Measurements from ENCODE around the gene BPI. TPM values are rescaled to one million over a fixed set of nuclear protein-coding genes. Genes with fewer than 3 reads are reported as not detected.

BPI gene
- total RNA-seq, 2 experiments from 2014 or later, result not detected

DNA sequence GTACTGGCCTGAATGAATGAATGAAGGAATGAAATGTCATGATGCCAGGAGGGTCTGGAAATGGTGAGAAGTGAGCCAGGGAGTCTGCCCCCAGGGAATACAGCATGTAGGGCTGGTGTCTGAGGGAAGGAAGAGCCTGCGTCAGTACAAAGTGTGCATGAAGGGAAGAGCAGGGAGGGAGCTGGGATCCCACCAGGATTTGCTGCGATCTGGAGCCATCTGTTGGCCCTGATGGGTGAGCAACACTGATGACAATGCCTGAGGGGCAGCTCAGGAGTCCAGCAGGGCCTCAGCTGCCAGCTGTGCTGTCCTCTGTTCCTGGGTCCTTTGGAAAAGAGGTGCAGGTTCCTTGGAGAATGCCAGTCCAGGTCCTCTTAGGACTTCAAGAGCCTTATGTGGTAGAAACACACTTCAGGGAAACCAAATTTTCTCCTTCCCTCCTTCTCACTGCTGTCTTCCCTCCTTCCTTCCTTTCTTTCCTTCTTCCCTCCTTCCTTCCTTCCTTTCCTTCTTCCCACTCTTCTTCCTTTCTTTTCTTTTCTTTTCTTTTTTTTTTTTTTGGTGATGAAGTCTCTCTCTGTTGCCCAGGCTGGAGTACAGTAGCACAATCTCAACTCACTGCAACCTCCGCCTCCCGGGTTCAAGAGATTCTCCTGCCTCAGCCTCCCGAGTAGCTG, 11.5 kb downstream of the BPI start:
- Mint-ChIP-seq H3K4me1 (no peaks in the 10 kb centered on the region), H3K27me3 (no peaks in the 10 kb centered on the region), H3K4me3 (no peak overlapping the region), H3K27ac (no peak overlapping the region), H3K9me3 (no peaks in the 10 kb centered on the region), H3K36me3 (ENCODE audit: low read depth) (no peaks in the 10 kb centered on the region)
- DNase-seq, result no peak
- ChIA-PET CTCF (interaction anchor here (0.7 kb wide), 1 partner anchor 1872 kb away, joined by 7 read pairs; no protein-coding TSS in a partner anchor), POLR2A (no interaction called here)

DNA sequence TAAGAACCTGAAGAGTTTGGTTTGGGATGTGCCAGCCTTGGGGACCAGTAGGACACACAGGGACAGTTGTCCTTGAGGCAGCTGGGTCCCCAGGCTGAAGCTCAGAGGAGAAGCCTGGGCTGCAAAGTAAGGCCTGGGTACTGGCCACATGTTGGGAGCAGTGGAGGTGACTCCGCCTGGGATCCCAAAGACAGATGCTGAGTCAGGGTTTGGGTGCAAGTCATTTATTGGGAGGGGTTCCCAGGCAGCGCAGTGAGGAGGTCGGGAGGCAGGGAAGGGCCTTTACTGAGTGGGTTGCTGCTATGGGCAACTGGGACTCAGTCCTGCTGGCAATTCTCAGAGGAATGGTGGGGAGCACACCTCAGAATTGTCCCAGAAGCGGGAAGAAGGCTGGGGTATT, 12.4 kb downstream of the BPI start:
- no peak overlapping the region for H3K27ac Mint-ChIP-seq

DNA sequence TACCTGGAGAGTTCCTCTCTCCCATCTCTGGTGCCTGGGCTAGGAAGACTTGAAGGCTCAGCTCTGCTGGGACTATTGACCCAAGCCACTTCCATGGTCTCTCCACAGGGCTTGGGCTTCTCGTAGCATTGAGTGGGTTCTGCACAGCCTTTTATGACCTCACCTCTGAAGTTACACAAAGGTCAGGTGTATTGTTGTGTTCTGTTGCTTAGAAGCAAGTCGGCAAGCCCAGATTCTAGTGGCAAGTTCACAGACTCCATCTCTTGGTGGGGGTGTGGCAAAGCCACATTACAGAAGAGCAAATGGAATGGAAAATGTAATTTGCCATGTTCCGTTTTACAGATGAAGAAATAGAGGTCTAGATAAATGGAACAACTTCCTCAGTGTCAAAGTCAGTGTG, 13.5 kb downstream of the BPI start:
- no peaks in the 10 kb centered on the region for H3K4me1 Mint-ChIP-seq
- H3K36me3 Mint-ChIP-seq (ENCODE audit: low read depth), result no peaks in the 10 kb centered on the region
- no peaks in the 10 kb centered on the region for H3K9me3 Mint-ChIP-seq
- no peak overlapping the region for H3K27ac Mint-ChIP-seq
- no peak overlapping the region for H3K4me3 Mint-ChIP-seq
- DNase-seq, result no peak
- ChIA-PET POLR2A (interaction anchor here (0.6 kb wide), 1 partner anchor 55 kb away, joined by 3 read pairs; no protein-coding TSS in a partner anchor), CTCF (no interaction called here)
- H3K27me3 Mint-ChIP-seq, result no peaks in the 10 kb centered on the region

More for the DNA sequence above, 12.4 kb downstream of the BPI start:
- H3K36me3 Mint-ChIP-seq (ENCODE audit: low read depth), result no peaks in the 10 kb centered on the region
- no peak for DNase-seq
- no peaks in the 10 kb centered on the region for H3K4me1 Mint-ChIP-seq
- ChIA-PET POLR2A (no interaction called here), CTCF (no interaction called here)
- H3K4me3 Mint-ChIP-seq, result no peak overlapping the region
- H3K9me3 Mint-ChIP-seq, result no peaks in the 10 kb centered on the region
- no peaks in the 10 kb centered on the region for H3K27me3 Mint-ChIP-seq

DNA sequence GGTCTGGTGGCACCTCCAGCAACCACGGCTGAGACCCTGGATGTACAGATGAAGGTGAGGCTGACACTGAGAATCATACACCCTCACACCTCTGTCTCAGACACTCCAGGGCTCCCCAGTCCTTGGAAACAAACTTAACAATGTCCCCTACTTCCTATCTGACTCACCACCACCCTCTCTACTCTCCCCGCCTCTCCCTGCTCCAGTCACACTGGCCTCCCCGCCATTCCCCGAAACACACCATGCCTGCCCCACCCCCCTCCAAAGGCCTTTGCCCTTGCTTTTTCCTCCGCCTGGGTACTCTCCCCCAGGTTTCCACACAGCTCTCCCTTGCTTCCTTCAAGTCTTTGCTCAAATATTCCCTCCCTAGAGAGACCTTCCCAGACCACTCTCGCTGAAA, 16.3 kb downstream of the BPI start:
- no peaks in the 10 kb centered on the region for H3K36me3 Mint-ChIP-seq (ENCODE audit: low read depth)
- no peak overlapping the region for H3K4me3 Mint-ChIP-seq
- no peak for DNase-seq
- CTCF ChIA-PET, result no interaction called here
- H3K9me3 Mint-ChIP-seq, result no peaks in the 10 kb centered on the region
- H3K27me3 Mint-ChIP-seq, result no peaks in the 10 kb centered on the region
- no peaks in the 10 kb centered on the region for H3K4me1 Mint-ChIP-seq
- POLR2A ChIA-PET, result no interaction called here
- no peak overlapping the region for H3K27ac Mint-ChIP-seq

DNA sequence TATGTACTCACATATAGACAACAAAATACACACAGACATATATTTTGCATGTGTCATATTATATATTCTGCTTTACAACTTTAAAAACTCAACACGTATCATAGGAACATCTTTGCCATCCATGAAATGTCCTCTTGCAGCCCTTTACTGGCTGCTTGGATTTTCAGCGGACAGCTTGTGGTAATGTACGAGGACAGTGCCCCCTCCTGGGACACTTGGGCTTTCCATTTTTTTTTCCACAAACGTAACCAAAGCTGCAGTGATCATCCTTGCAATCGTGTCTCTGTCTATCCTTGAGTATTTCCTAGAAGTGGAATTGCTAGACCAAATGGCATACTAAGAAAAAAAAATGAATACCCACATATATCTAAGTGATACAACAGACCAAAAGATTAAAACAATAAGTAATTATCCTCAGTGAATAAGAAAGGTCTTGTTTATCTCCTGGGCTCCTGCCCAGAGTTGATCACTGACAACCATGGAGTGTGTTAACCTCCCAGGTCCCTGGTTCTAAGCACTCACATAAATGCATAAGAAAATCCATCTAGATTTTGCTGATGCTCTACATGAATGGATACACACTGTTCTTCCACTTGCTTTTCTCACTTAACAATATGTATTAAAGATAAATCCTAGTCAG, 18.1 kb downstream of the BPI start:
- H3K4me3 Mint-ChIP-seq, result no peak overlapping the region
- no peaks in the 10 kb centered on the region for H3K4me1 Mint-ChIP-seq

DNA sequence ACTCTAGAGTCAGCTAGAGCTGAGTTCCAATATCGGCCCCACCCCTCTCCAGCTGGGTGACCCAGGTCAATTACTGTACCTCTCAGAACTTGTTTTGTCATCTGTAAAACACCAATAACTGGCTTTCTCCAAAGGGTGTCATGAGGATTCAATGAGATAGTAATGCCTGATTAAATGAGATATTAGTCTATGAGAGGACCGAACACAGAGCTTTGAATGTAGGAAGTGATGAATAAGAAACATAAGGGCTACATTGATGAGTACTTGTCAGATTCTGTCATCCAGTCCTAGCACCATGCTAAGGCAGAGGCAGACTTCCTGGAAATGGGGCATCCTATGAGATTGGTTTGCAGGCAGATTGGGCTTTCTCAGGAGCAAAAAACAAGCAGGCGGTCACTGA, 20.2 kb downstream of the BPI start:
- Mint-ChIP-seq H3K36me3 (ENCODE audit: low read depth) (no peaks in the 10 kb centered on the region), H3K27ac (no peak overlapping the region), H3K27me3 (peaks cover 4% of the 10 kb centered on the region), H3K9me3 (no peaks in the 10 kb centered on the region), H3K4me3 (no peak overlapping the region), H3K4me1 (no peaks in the 10 kb centered on the region)
- ChIA-PET POLR2A (no interaction called here), CTCF (no interaction called here)
- DNase-seq, result no peak

More for the DNA sequence above, 18.1 kb downstream of the BPI start:
- Mint-ChIP-seq H3K27me3 (peaks cover 2% of the 10 kb centered on the region), H3K36me3 (ENCODE audit: low read depth) (no peaks in the 10 kb centered on the region), H3K9me3 (no peaks in the 10 kb centered on the region), H3K27ac (no peak overlapping the region)
- ChIA-PET CTCF (no interaction called here), POLR2A (interaction anchor here (0.7 kb wide), 1 partner anchor 900 kb away, joined by 3 read pairs; no protein-coding TSS in a partner anchor)
- no peak for DNase-seq

DNA sequence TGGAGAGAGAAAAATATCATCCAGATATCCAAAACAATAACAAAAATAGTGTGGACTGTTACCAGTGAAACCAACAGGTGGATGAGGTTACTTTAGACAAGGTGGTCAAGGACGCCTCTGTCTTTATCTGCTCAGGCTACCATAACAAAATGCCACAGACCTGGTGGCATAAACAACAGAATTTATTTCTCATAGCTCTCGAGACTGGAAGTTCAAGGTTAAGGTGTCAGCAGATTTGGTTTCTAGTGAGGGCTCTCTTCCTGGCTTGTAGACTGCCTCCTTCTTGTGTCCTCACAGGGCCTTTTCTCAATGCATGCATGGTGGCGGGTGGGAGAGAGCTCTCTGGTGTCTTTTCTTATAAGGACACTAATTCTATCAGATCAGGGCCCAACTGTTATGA, 21.2 kb downstream of the BPI start:
- Mint-ChIP-seq H3K4me1 (no peaks in the 10 kb centered on the region), H3K36me3 (ENCODE audit: low read depth) (no peaks in the 10 kb centered on the region), H3K27ac (no peak overlapping the region), H3K9me3 (no peaks in the 10 kb centered on the region), H3K4me3 (no peak overlapping the region), H3K27me3 (peaks cover 4% of the 10 kb centered on the region)
- ChIA-PET POLR2A (no interaction called here), CTCF (no interaction called here)
- no peak for DNase-seq

DNA sequence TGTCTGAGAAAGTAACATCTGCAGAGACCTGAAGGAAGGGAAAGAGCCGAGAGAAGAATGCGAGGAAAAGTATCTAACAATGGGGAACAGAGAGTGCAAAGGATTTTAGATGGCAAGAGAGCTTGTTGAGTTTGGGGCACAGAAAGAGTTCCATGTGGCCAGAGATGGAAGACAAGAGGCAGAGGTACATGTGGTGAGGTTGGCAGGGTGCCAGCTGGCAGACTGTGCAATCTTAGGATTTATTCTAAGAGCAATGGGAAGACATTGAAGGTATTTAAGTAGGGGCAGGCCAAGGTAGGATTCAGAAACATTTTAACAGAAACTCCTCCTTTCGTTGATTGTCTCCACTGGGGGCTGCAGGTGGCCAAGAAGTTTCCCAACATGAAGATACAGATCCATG, 21.9 kb downstream of the BPI start:
- POLR2A ChIA-PET, result no interaction called here
- H3K36me3 Mint-ChIP-seq (ENCODE audit: low read depth), result no peaks in the 10 kb centered on the region
- DNase-seq, result no peak
- no peaks in the 10 kb centered on the region for H3K9me3 Mint-ChIP-seq
- CTCF ChIA-PET, result no interaction called here
- peaks cover 4% of the 10 kb centered on the region for H3K27me3 Mint-ChIP-seq
- H3K4me1 Mint-ChIP-seq, result no peaks in the 10 kb centered on the region
- H3K27ac Mint-ChIP-seq, result no peak overlapping the region
- no peak overlapping the region for H3K4me3 Mint-ChIP-seq

DNA sequence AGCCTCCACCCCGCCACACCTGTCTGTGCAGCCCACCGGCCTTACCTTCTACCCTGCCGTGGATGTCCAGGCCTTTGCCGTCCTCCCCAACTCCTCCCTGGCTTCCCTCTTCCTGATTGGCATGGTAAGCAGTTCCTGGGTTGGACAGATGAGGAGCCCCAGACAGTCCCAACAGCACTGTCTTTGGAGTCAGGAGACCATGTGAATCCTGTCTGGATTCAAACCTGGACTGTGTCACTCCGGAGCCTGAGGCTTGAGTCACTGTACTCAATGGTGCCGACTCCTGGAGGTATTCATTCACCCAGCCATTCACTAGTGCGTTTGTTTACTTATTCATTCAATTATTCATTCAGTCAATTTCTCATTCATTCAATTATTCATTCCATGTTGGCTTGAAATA, 22.4 kb downstream of the BPI start:
- peaks cover 4% of the 10 kb centered on the region for H3K27me3 Mint-ChIP-seq
- H3K27ac Mint-ChIP-seq, result no peak overlapping the region
- ChIA-PET CTCF (no interaction called here), POLR2A (no interaction called here)
- DNase-seq, result no peak
- H3K9me3 Mint-ChIP-seq, result no peaks in the 10 kb centered on the region
- no peaks in the 10 kb centered on the region for H3K4me1 Mint-ChIP-seq
- H3K36me3 Mint-ChIP-seq (ENCODE audit: low read depth), result no peaks in the 10 kb centered on the region
- no peak overlapping the region for H3K4me3 Mint-ChIP-seq

DNA sequence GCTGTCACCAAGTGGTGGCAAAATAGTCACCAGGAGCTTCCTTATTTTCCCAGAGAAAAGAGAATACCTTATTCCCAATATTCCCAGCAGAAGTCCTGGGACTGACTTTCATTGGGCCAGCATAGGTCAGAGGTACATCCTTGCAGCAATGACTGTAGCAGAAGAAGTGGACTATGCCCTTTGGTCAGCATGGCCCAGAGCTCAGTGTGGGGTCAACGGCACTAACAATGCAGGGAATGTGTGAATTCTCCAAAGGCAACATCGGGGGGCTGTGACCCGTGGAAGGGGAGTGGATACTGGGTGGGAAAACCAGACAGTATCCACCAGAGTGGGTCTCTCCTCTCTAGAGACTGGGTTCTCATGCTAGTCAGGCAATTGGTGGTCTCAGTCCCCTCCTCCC, 26.7 kb downstream of the BPI start:
- H3K36me3 Mint-ChIP-seq (ENCODE audit: low read depth), result no peaks in the 10 kb centered on the region
- DNase-seq, result no peak
- ChIA-PET POLR2A (no interaction called here), CTCF (no interaction called here)
- H3K4me3 Mint-ChIP-seq, result no peak overlapping the region
- no peaks in the 10 kb centered on the region for H3K9me3 Mint-ChIP-seq
- peaks cover 7% of the 10 kb centered on the region for H3K27me3 Mint-ChIP-seq
- no peak overlapping the region for H3K27ac Mint-ChIP-seq
- no peaks in the 10 kb centered on the region for H3K4me1 Mint-ChIP-seq

DNA sequence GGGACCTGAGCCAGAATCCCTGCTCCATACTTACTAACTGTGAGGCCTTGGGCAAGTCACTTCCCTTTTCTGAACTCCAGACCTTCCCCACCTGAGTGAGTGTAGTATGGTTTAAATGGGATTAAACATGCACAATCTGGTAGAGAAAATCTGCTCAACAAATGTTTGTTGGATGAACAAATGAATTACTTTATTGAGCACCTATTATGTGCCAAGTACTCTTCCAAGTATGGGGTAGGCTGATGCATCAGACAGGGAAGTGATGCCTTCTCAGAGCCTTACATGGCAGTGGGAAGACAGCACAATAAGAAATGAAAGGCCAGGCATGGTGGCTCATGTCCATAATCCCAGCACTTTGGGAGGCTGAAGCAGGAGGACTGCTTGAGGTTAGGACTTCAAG, 27.3 kb downstream of the BPI start:
- no peak for DNase-seq
- ChIA-PET POLR2A (no interaction called here), CTCF (no interaction called here)
- Mint-ChIP-seq H3K9me3 (no peaks in the 10 kb centered on the region), H3K27ac (no peak overlapping the region), H3K27me3 (peaks cover 9% of the 10 kb centered on the region), H3K36me3 (ENCODE audit: low read depth) (no peaks in the 10 kb centered on the region), H3K4me1 (no peaks in the 10 kb centered on the region), H3K4me3 (no peak overlapping the region)

DNA sequence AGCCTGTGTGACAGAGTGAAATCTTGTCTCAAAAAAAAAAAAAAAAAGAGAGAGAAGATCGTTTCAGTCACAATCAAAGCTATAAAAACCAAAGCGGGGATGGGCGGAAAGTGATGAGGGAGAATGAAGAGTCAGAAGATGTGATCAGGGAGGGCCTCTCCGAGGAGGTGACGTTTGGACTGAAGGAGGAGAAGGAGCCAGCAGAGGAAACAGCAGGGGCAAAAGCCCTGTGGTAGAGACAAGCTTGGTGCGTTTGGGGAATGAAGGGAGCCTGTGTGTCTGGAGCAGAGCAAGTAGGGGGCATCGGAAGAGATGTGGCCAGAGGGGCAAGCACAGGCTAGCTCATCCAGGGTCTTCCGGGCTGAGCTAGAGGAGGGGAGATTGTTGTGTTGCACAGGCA, 27.9 kb downstream of the BPI start:
- Mint-ChIP-seq H3K27ac (no peak overlapping the region), H3K9me3 (no peaks in the 10 kb centered on the region), H3K4me1 (no peaks in the 10 kb centered on the region), H3K4me3 (no peak overlapping the region), H3K27me3 (peaks cover 13% of the 10 kb centered on the region), H3K36me3 (ENCODE audit: low read depth) (no peaks in the 10 kb centered on the region)
- CTCF ChIA-PET, result no interaction called here
- POLR2A ChIA-PET, result no interaction called here
- no peak for DNase-seq

DNA sequence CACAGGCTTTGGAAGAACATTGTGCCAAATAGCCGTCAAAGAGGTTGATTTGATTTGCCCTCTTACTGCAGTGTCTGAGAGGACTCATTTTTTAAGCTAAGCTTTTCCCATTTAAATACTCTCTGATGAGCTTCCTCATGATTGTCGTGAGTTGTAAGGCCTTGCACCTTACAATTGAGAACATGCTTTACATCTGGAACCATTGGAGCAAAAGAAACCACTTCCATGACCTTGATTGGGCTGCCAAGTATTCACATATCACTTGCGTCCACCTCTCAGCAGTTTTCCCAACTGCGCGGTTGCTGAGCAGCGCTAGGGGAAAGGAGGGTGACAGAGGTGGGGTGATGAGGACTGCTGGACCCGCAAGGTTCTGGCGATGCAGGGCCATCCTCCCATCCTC, 30.1 kb downstream of the BPI start:
- H3K4me1 Mint-ChIP-seq, result no peaks in the 10 kb centered on the region
- no peaks in the 10 kb centered on the region for H3K36me3 Mint-ChIP-seq (ENCODE audit: low read depth)
- ChIA-PET POLR2A (no interaction called here), CTCF (no interaction called here)
- no peak overlapping the region for H3K4me3 Mint-ChIP-seq
- H3K27me3 Mint-ChIP-seq, result peaks cover 11% of the 10 kb centered on the region
- H3K9me3 Mint-ChIP-seq, result peaks cover 7% of the 10 kb centered on the region
- H3K27ac Mint-ChIP-seq, result no peak overlapping the region
- no peak for DNase-seq

DNA sequence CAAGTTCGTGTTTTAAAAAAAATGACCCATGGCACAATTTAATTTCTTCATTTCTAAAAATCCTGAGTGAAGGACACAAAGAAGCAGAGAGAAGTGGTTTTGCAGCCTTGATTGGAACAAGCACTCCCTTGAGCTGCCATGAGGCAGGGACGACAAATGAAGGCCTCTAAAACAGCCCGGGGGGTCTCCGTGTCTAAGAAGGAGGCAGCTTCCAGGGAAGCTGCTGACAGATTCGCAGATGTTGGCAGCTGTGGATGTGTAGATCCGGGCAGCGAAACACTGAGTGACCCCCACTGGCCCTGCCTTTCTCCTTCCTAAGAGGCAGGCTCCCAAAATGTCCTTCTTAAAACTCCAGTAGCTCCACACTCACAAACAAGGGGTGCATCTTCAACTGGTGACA, 32.8 kb downstream of the BPI start:
- Mint-ChIP-seq H3K9me3 (peaks cover 7% of the 10 kb centered on the region), H3K27ac (no peak overlapping the region), H3K4me1 (no peaks in the 10 kb centered on the region), H3K36me3 (ENCODE audit: low read depth) (no peaks in the 10 kb centered on the region), H3K27me3 (peaks cover 13% of the 10 kb centered on the region), H3K4me3 (no peak overlapping the region)
- ChIA-PET CTCF (no interaction called here), POLR2A (no interaction called here)
- no peak for DNase-seq
